MM.1S (cell line): Measurements from ENCODE around the gene SSC5D.

ENCODE experiments used
- EZH2 ChIP-seq: fragments of 300-600 bp; sonication (generic); optimal IDR thresholded peaks from 2 replicates; pipeline ENCODE3; 2017; ENCODE audit warnings: low read depth, mild to moderate bottlenecking, antibody characterized with exemption, low read length, mixed read lengths
- EZH2phosphoT487 ChIP-seq: fragments of 300-600 bp; sonication (generic); IDR thresholded peaks from 2 replicates; pipeline ENCODE4 v1.6.1; 2018; ENCODE audit warnings: antibody characterized with exemption, low read length
- TF ChIP-seq, protein P1 (sequence below): fragments of 300-600 bp; sonication (generic); IDR thresholded peaks from 2 replicates; pipeline ENCODE4 v1.5.1; 2016; ENCODE audit warnings: antibody characterized with exemption, low read length, mixed read lengths

DNA sequence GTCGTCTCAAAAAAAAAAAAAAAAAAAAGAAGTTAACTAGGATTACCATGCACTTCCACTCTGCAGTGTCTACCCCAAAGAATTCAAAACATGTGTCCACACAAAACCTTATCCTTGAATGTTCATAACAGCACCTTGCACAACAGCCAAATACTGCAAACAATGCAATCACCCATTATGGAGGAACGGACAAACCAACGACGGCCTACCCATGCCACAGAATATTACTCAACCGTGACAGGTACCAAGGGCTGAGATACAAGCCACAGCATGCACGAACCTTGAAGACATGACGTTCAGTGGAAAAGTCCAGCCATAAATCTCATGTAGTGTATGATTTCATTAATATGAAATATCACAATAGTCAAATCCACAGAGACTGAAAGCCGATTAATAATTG is 42.2 kb upstream of the SSC5D start:
- TF ChIP-seq, protein P1, sequence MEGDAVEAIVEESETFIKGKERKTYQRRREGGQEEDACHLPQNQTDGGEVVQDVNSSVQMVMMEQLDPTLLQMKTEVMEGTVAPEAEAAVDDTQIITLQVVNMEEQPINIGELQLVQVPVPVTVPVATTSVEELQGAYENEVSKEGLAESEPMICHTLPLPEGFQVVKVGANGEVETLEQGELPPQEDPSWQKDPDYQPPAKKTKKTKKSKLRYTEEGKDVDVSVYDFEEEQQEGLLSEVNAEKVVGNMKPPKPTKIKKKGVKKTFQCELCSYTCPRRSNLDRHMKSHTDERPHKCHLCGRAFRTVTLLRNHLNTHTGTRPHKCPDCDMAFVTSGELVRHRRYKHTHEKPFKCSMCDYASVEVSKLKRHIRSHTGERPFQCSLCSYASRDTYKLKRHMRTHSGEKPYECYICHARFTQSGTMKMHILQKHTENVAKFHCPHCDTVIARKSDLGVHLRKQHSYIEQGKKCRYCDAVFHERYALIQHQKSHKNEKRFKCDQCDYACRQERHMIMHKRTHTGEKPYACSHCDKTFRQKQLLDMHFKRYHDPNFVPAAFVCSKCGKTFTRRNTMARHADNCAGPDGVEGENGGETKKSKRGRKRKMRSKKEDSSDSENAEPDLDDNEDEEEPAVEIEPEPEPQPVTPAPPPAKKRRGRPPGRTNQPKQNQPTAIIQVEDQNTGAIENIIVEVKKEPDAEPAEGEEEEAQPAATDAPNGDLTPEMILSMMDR, result no peak
- TF ChIP-seq EZH2phosphoT487 (no peak), EZH2 (no peak)
